ENCODE measurements around the gene KCNMB2. TPM values are rescaled to one million over a fixed set of nuclear protein-coding genes. Genes with fewer than 3 reads are reported as not detected.

KCNMB2 gene
- total RNA-seq, result not detected

- no peaks in the 10 kb centered on the region for H3K9me3 ChIP-seq (ENCODE audit: low read depth, low read length)
- no peaks in the 10 kb centered on the region for H3K4me1 ChIP-seq (ENCODE audit: insufficient read depth, low read length)
- H3K4me3 ChIP-seq (ENCODE audit: low read length), result no peak within 1 kb of the TSS
- H3K27me3 ChIP-seq (ENCODE audit: insufficient read depth, low read length), result peaks cover 14% of the 10 kb centered on the region
Observed at GRCh38 chr3:178536211-178537079, at the start of gene KCNMB2. KCNMB2 (plus strand) TSS chr3:178536436.

- Histone ChIP-seq H3K9me3 (ENCODE audit: low read depth, low read length) (no peaks in the 10 kb centered on the region), H3K4me1 (ENCODE audit: insufficient read depth, low read length) (no peaks in the 10 kb centered on the region), H3K4me3 (ENCODE audit: low read length) (no peak overlapping the region), H3K27me3 (ENCODE audit: insufficient read depth, low read length) (no peaks in the 10 kb centered on the region)
Observed at GRCh38 chr3:178486903-178487302, 49.3 kb upstream of the KCNMB2 start.

DNA sequence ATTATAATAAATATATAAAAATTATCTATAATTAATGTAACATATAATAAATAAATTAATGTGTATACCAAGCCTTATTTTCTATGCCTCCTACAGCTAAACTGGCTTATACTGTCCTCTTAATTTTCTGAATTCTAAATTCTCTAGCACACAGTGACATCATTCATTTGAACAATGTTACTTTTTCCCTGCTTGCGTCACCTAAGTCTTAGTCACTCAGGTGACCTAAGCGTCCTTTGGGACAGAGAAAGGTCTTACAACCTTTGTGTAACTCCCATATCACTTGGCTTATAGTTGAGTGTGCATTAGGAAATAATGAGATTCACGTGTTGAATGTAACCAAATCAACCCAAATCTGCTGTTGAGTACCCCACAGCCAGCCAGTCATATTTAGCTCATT is 48.5 kb upstream of the KCNMB2 start:
- no peaks in the 10 kb centered on the region for H3K9me3 ChIP-seq (ENCODE audit: low read depth, low read length)
- no peaks in the 10 kb centered on the region for H3K4me1 ChIP-seq (ENCODE audit: insufficient read depth, low read length)
- no peak overlapping the region for H3K4me3 ChIP-seq (ENCODE audit: low read length)
- H3K27me3 ChIP-seq (ENCODE audit: insufficient read depth, low read length), result no peaks in the 10 kb centered on the region

GRCh38 chr3:178491751-178492150 is 44.5 kb upstream of the KCNMB2 start:
- H3K4me1 ChIP-seq (ENCODE audit: insufficient read depth, low read length), result no peaks in the 10 kb centered on the region
- H3K27me3 ChIP-seq (ENCODE audit: insufficient read depth, low read length), result no peaks in the 10 kb centered on the region
- H3K4me3 ChIP-seq (ENCODE audit: low read length), result no peak overlapping the region
- H3K9me3 ChIP-seq (ENCODE audit: low read depth, low read length), result no peaks in the 10 kb centered on the region

DNA sequence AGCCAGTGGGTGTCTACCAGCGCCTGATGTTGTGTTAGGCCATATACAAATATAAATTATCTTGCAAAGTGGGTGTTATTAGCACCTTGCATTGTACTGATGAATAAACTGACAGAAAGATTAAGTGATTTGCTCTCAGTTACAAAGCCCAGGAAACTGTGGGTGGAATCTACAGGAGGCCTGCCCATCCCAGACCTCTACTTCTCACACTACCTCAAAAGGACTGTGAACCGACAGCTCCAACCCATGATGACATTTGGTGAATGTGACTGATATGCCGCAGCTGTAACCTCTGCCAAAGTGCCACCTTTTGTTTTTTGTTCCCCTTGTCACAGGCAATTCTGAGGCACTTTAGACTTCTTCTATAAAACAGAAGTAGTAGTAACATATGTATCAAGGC is 43.7 kb upstream of the KCNMB2 start:
- no peaks in the 10 kb centered on the region for H3K4me1 ChIP-seq (ENCODE audit: insufficient read depth, low read length)
- H3K9me3 ChIP-seq (ENCODE audit: low read depth, low read length), result no peaks in the 10 kb centered on the region
- H3K27me3 ChIP-seq (ENCODE audit: insufficient read depth, low read length), result no peaks in the 10 kb centered on the region

DNA sequence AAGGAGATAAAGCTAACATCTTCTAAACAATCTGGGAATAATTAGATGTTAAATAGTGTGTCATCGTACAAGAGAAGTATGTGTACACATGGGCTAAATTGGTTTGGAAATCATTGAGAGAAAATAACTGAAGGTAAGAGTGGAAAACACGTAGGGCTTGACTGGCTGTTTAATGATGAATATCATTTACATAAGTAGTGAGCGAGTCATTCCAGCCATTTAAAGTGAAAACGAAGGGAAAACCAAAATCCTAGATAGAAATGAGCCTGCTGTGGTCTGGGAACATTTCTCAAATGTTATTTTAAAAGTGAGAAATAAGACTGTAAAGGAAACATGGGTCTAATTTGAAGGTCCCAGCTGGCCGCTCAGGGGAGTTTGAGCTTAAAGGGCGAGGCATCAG is 41.9 kb upstream of the KCNMB2 start:
- Histone ChIP-seq H3K4me3 (ENCODE audit: low read length) (no peak overlapping the region), H3K9me3 (ENCODE audit: low read depth, low read length) (no peaks in the 10 kb centered on the region), H3K27me3 (ENCODE audit: insufficient read depth, low read length) (no peaks in the 10 kb centered on the region), H3K4me1 (ENCODE audit: insufficient read depth, low read length) (no peaks in the 10 kb centered on the region)

More for the DNA sequence above, 43.7 kb upstream of the KCNMB2 start:
- H3K4me3 ChIP-seq (ENCODE audit: low read length), result no peak overlapping the region

DNA sequence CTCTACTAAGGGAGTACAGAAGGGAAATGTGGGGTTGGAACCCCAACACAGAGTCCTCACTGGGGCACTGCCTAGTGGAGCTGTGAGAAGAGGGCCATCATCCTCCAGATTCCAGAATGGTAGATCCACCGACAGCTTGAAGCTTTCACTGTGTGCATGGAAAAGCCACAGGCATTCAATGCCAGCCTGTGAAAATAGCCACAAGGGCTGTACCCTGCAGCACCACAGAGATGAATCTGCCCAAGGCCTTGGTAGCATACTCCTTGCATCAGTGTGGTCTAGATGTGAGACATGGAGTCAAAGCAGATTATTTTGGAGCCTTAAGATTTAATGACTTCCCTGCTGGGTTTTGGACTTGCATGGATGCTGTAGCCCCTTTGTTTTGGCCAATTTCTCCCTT is 39.3 kb upstream of the KCNMB2 start:
- H3K9me3 ChIP-seq (ENCODE audit: low read depth, low read length), result no peaks in the 10 kb centered on the region

DNA sequence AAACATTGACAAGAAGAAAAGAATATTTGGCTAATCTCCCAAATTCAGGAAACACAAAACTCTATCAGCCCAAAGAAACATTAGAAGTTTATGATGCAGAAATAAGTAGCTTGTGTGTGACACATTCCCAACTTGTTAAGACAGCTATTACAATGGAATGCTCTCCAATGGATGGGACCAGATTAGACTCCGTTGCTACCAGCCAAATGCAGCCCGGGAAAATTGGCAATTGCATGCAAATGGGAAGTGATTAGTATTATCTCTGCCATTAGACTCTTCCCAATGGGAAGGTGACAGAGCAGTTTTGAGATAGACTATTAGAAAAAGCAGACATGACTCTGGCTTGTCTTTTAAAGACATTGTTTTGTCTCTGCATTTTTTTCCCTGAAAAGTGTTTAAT is 37.4 kb upstream of the KCNMB2 start:
- H3K9me3 ChIP-seq (ENCODE audit: low read depth, low read length), result no peaks in the 10 kb centered on the region
- no peaks in the 10 kb centered on the region for H3K27me3 ChIP-seq (ENCODE audit: insufficient read depth, low read length)
- no peaks in the 10 kb centered on the region for H3K4me1 ChIP-seq (ENCODE audit: insufficient read depth, low read length)
- no peak overlapping the region for H3K4me3 ChIP-seq (ENCODE audit: low read length)

More for the DNA sequence above, 39.3 kb upstream of the KCNMB2 start:
- no peaks in the 10 kb centered on the region for H3K4me1 ChIP-seq (ENCODE audit: insufficient read depth, low read length)
- no peak overlapping the region for H3K4me3 ChIP-seq (ENCODE audit: low read length)
- no peaks in the 10 kb centered on the region for H3K27me3 ChIP-seq (ENCODE audit: insufficient read depth, low read length)

GRCh38 chr3:178500631-178501030 is 35.6 kb upstream of the KCNMB2 start:
- Histone ChIP-seq H3K9me3 (ENCODE audit: low read depth, low read length) (no peaks in the 10 kb centered on the region), H3K4me1 (ENCODE audit: insufficient read depth, low read length) (no peaks in the 10 kb centered on the region), H3K4me3 (ENCODE audit: low read length) (no peak overlapping the region), H3K27me3 (ENCODE audit: insufficient read depth, low read length) (no peaks in the 10 kb centered on the region)

GRCh38 chr3:178504128-178504527 is 32.1 kb upstream of the KCNMB2 start:
- Histone ChIP-seq H3K9me3 (ENCODE audit: low read depth, low read length) (no peaks in the 10 kb centered on the region), H3K4me1 (ENCODE audit: insufficient read depth, low read length) (no peaks in the 10 kb centered on the region), H3K27me3 (ENCODE audit: insufficient read depth, low read length) (no peaks in the 10 kb centered on the region), H3K4me3 (ENCODE audit: low read length) (no peak overlapping the region)

DNA sequence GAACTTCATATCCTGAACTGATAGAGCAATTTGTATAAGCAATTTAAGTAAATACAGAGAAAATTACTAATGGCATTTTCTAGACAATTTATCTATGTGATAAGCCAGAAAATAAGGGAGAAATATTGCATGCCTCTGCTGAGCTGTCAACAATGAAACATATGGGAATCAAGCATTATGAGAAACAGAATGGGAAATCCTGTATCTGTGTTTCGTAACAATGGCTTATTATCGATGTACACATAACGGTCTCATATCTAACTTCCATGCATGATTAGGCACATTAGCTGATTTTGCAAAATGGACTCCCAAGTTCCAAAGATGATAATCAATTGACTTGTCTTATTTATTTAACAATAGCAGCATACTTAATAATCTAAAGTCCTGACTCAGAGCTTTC is 30.4 kb upstream of the KCNMB2 start:
- no peaks in the 10 kb centered on the region for H3K27me3 ChIP-seq (ENCODE audit: insufficient read depth, low read length)
- no peaks in the 10 kb centered on the region for H3K4me1 ChIP-seq (ENCODE audit: insufficient read depth, low read length)
- no peaks in the 10 kb centered on the region for H3K9me3 ChIP-seq (ENCODE audit: low read depth, low read length)
- no peak overlapping the region for H3K4me3 ChIP-seq (ENCODE audit: low read length)

GRCh38 chr3:178507507-178508442 is 28.5 kb upstream of the KCNMB2 start:
- Histone ChIP-seq H3K27me3 (ENCODE audit: insufficient read depth, low read length) (no peaks in the 10 kb centered on the region), H3K4me3 (ENCODE audit: low read length) (no peak overlapping the region), H3K9me3 (ENCODE audit: low read depth, low read length) (no peaks in the 10 kb centered on the region), H3K4me1 (ENCODE audit: insufficient read depth, low read length) (no peaks in the 10 kb centered on the region)

DNA sequence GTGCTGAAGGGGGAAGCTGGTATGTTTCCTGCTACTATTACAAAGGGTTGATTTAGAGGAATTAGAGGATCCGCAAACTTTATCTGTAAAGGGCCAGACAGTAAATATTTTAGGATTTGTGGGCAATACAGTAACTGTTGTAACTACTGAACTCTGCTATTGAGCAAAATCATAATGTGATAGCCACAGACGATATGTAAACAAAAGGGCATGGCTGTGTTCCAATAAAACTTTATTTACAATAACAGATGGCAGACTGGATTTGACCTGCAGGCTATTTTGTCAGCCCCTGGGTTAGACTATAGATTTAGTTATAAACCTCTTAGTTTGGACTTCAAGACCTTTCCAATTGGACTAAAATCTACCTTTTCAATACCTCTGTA is 27.8 kb upstream of the KCNMB2 start:
- Histone ChIP-seq H3K9me3 (ENCODE audit: low read depth, low read length) (no peaks in the 10 kb centered on the region), H3K27me3 (ENCODE audit: insufficient read depth, low read length) (no peaks in the 10 kb centered on the region), H3K4me1 (ENCODE audit: insufficient read depth, low read length) (no peaks in the 10 kb centered on the region), H3K4me3 (ENCODE audit: low read length) (no peak overlapping the region)

DNA sequence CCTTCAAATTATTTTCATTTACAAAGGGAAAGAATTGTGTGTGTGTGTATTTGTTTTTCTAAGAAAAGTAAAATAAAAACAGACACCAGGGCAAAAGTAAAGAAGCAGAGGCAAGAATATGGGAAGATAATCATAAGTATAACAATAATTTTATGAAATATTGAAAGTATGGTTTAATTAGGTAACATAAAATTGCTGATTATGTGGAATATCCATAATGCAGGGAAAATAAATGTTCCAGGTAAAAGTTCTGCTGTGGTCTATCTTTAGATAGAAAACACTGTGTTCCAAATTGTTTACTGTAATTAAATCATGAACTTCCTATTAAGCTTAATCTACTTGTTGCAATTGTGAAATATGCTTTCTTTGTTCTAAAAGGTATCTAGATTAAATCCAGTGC is 25.7 kb upstream of the KCNMB2 start:
- no peaks in the 10 kb centered on the region for H3K9me3 ChIP-seq (ENCODE audit: low read depth, low read length)
- H3K27me3 ChIP-seq (ENCODE audit: insufficient read depth, low read length), result no peaks in the 10 kb centered on the region
- H3K4me1 ChIP-seq (ENCODE audit: insufficient read depth, low read length), result no peaks in the 10 kb centered on the region
- H3K4me3 ChIP-seq (ENCODE audit: low read length), result no peak overlapping the region

DNA sequence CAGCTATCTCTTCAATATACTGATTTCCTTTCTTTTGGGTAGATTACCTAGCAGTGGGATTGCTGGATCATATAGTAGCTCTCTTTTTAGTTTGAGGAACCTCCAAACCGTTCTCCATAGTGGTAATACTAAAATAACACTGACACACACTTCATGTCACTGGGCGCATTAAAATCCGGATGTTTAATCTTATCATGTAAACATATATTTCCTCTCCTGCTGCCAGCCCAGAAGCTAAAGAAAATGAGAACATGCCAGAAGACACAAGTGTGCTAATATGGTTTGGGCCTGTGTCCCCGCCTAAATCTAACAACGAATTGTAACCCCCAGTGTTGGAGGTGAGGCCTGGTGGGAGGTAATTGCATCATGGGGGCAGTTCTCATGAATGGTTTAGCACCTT is 23.6 kb upstream of the KCNMB2 start:
- Histone ChIP-seq H3K4me1 (ENCODE audit: insufficient read depth, low read length) (no peaks in the 10 kb centered on the region), H3K9me3 (ENCODE audit: low read depth, low read length) (no peaks in the 10 kb centered on the region), H3K27me3 (ENCODE audit: insufficient read depth, low read length) (no peaks in the 10 kb centered on the region), H3K4me3 (ENCODE audit: low read length) (no peak overlapping the region)

Measured in mononuclear cell (primary cell).